B cell (primary cell): Measurements from ENCODE around the gene AP1S3. TPM values are rescaled to one million over a fixed set of nuclear protein-coding genes. Genes with fewer than 3 reads are reported as not detected.

ENCODE experiments used
- ATAC-seq: fragments of 200-7000 bp; cut with Tn5 transposase; one replicate; pipeline ENCODE4 v1.10.0; 2021; ENCODE audit warnings: low read depth, mild to moderate bottlenecking, moderate number of reproducible peaks, moderate library complexity
- CTCF ChIA-PET: fragments of 350-600 bp; sonication (Branson Sonifier 250); formaldehyde crosslinking; loops from one replicate; lab custom pipeline; 2021; ENCODE audit warnings: antibody characterized with exemption, inconsistent platforms; lab: Charles Lee
- POLR2A ChIA-PET: fragments of 350-600 bp; sonication (Branson Sonifier 250); formaldehyde crosslinking; loops from one replicate; lab custom pipeline; 2021; ENCODE audit warnings: antibody characterized with exemption; lab: Charles Lee
- DNase-seq: peaks from one replicate; pipeline ENCODE4 v3.0.0; 2013
- H2AFZ ChIP-seq: 2 replicates; pipeline ENCODE4 v1.6.1; 2012; ENCODE audit warnings: mild to moderate bottlenecking, low read depth, low read length; ENCODE audit not compliant: insufficient read depth, poor library complexity, severe bottlenecking
- H3K27ac ChIP-seq, 2 donors: 1 replicate in 1 of 2; 2 replicates in 1 of 2; pipeline ENCODE4 v1.5.1; 2012 to 2013; ENCODE audit warnings: low read length in 2 of 2, mild to moderate bottlenecking in 2 of 2, moderate library complexity in 1 of 2
- H3K27me3 ChIP-seq, 4 experiments: fragments of 200-600 bp in 1 of 4; sonication (generic) in 1 of 4; replicated peaks in 1 of 4; 1 replicate in 2 of 4; 2 replicates in 2 of 4; pipeline versions ENCODE4 v1.6.1 to v1.7.0; 2013 to 2016; ENCODE audit warnings: low read length in 3 of 4, mild to moderate bottlenecking in 2 of 4, mixed read lengths in 1 of 4, moderate library complexity in 1 of 4; ENCODE audit not compliant: insufficient read depth in 4 of 4, control insufficient read depth in 3 of 4; ENCODE audit errors: control extremely low read depth in 1 of 4
- H3K36me3 ChIP-seq, 2 experiments: replicated peaks in 1 of 2; 1 replicate in 1 of 2; 2 replicates in 1 of 2; pipeline versions ENCODE4 v1.6.1 to v1.7.1; 2013; ENCODE audit warnings: low read length in 1 of 2; ENCODE audit not compliant: insufficient read depth in 2 of 2, control insufficient read depth in 1 of 2; ENCODE audit errors: control extremely low read depth in 1 of 2, extremely low read depth in 1 of 2
- H3K4me1 ChIP-seq, 2 donors: fragments of 200-600 bp in 1 of 2; sonication (generic) in 1 of 2; 1 replicate in 1 of 2; 2 replicates in 1 of 2; pipeline versions ENCODE4 v1.5.1 to v1.6.1; 2013 to 2017; ENCODE audit warnings: low read length in 2 of 2; ENCODE audit not compliant: control insufficient read depth in 2 of 2, insufficient read depth in 2 of 2
- H3K4me2 ChIP-seq: replicated peaks from 2 replicates; pipeline ENCODE3; 2012; ENCODE audit warnings: mild to moderate bottlenecking, low read depth, low read length; ENCODE audit not compliant: poor library complexity, severe bottlenecking
- H3K4me3 ChIP-seq, 5 experiments: fragments of 200-600 bp in 1 of 5; sonication (generic) in 1 of 5; 1 replicate in 3 of 5; 2 replicates in 2 of 5; pipeline versions ENCODE4 v1.5.1 to v1.7.0; 2011 to 2016; ENCODE audit warnings: low read length in 4 of 5, mild to moderate bottlenecking in 4 of 5, low read depth in 2 of 5, control low read depth in 1 of 5, moderate library complexity in 1 of 5; ENCODE audit not compliant: insufficient read depth in 1 of 5; ENCODE audit errors: control extremely low read depth in 1 of 5, extremely low read depth in 1 of 5
- H3K79me2 ChIP-seq: fragments of 200-600 bp; sonication (generic); one replicate; pipeline ENCODE4 v1.6.0; 2016; ENCODE audit warnings: low read length; ENCODE audit not compliant: control insufficient read depth, insufficient read depth
- H3K9ac ChIP-seq: fragments of 200-600 bp; sonication (generic); 2 replicates; pipeline ENCODE4 v1.6.1; 2017; ENCODE audit warnings: mild to moderate bottlenecking, low read length, moderate library complexity
- H3K9me3 ChIP-seq, 3 donors: one replicate each; pipeline versions ENCODE4 v1.6.1 to v1.7.1; 2013; ENCODE audit warnings: low read length in 2 of 3; ENCODE audit not compliant: control insufficient read depth in 2 of 3, insufficient read depth in 1 of 3; ENCODE audit errors: control extremely low read depth in 1 of 3
- H4K20me1 ChIP-seq: 2 replicates; pipeline ENCODE4 v1.6.0; 2012; ENCODE audit warnings: mild to moderate bottlenecking, low read length; ENCODE audit not compliant: insufficient read depth, control insufficient read depth, poor library complexity, severe bottlenecking
- H3K27ac Mint-ChIP-seq: one replicate; pipeline ENCODE4 v1.8.0; 2021; ENCODE audit warnings: mixed read lengths
- H3K27me3 Mint-ChIP-seq: one replicate; pipeline ENCODE4 v1.8.0; 2021; ENCODE audit warnings: mixed read lengths
- H3K4me1 Mint-ChIP-seq: one replicate; pipeline ENCODE4 v1.8.0; 2021; ENCODE audit warnings: mixed read lengths
- H3K4me3 Mint-ChIP-seq: one replicate; pipeline ENCODE4 v1.8.0; 2021; ENCODE audit warnings: mixed read lengths
- H3K9me3 Mint-ChIP-seq: one replicate; pipeline ENCODE4 v1.8.0; 2022; ENCODE audit warnings: mixed read lengths; ENCODE audit not compliant: insufficient read depth
- EZH2 ChIP-seq: IDR thresholded peaks from 2 replicates; pipeline ENCODE4 v1.6.1; 2012; ENCODE audit warnings: borderline replicate concordance, low read depth, mild to moderate bottlenecking, moderate library complexity, low read length; ENCODE audit not compliant: insufficient read depth, poor library complexity, severe bottlenecking
- WGBS: methylation state at CpG from one replicate; pipeline ENCODE4 v1.1.5; 2013; ENCODE audit warnings: missing lambda C conversion rate; ENCODE audit not compliant: insufficient coverage; 5-methylcytosine and 5-hydroxymethylcytosine counted together
- intact Hi-C: fragments of 100-400 bp; cut with micrococcal nuclease; formaldehyde crosslinking; loops from one replicate; pipeline ENCODE4 v1.10.0; 2022
- polyA plus RNA-seq: library from polyadenylated mRNA; depleted of rRNA; stranded (reverse); fragments of >200 nt; gene quantifications from 2 replicates; pipeline ENCODE4 v1.2.3, GENCODE V29; 2012
- total RNA-seq, 2 donors: library from RNA; stranded (reverse); fragments of 120-200 nt in 1 of 2; gene quantifications; 1 replicate in 1 of 2; 2 replicates in 1 of 2; pipeline versions ENCODE4 v1.2.3 to v1.2.4, GENCODE V29; 2013 to 2022
- TF ChIP-seq, protein P1 (sequence below): fragments of 200-600 bp; IDR thresholded peaks from one replicate; pipeline ENCODE4 v1.8.0; 2022; ENCODE audit warnings: antibody characterized with exemption, mild to moderate bottlenecking

The AP1S3 gene
- total and polyA plus RNA-seq, 2 donors (not counting 1 experiment from before 2014, with no cell fraction given): 7.2 to 41.4 TPM

- ChIA-PET CTCF (interaction anchor here (0.5 to 1.4 kb wide), 3 partner anchors 37 to 570 kb away, joined by 3 to 4 read pairs (median 3); no protein-coding TSS in a partner anchor), POLR2A (no interaction called here)
- H3K4me3 ChIP-seq: no peak overlapping the region
- no peaks in the 10 kb centered on the region for H3K9me3 ChIP-seq
- H3K4me1 ChIP-seq: peaks cover 0 to 6% of the 10 kb centered on the region in 2 donors
- intact Hi-C loops: no loop called here
- WGBS: 76% methylated on average over 6 of the region's 8 CpGs
- H3K27me3 ChIP-seq: no peaks in the 10 kb centered on the region
- peaks cover 0 to 7% of the 10 kb centered on the region in 2 experiments for H3K36me3 ChIP-seq
- peaks cover 7% of the 10 kb centered on the region for H3K4me1 Mint-ChIP-seq
- DNase-seq: peak; percentile 34
- peak; percentile 63 for ATAC-seq
- H3K79me2 ChIP-seq: no peaks in the 10 kb centered on the region
- no peak overlapping the region for H2AFZ ChIP-seq
- H3K27me3 Mint-ChIP-seq: no peaks in the 10 kb centered on the region
- H3K9me3 Mint-ChIP-seq: no peaks in the 10 kb centered on the region
- H3K4me3 Mint-ChIP-seq: no peak overlapping the region
- H3K27ac ChIP-seq: no peak overlapping the region
- TF ChIP-seq, protein P1, sequence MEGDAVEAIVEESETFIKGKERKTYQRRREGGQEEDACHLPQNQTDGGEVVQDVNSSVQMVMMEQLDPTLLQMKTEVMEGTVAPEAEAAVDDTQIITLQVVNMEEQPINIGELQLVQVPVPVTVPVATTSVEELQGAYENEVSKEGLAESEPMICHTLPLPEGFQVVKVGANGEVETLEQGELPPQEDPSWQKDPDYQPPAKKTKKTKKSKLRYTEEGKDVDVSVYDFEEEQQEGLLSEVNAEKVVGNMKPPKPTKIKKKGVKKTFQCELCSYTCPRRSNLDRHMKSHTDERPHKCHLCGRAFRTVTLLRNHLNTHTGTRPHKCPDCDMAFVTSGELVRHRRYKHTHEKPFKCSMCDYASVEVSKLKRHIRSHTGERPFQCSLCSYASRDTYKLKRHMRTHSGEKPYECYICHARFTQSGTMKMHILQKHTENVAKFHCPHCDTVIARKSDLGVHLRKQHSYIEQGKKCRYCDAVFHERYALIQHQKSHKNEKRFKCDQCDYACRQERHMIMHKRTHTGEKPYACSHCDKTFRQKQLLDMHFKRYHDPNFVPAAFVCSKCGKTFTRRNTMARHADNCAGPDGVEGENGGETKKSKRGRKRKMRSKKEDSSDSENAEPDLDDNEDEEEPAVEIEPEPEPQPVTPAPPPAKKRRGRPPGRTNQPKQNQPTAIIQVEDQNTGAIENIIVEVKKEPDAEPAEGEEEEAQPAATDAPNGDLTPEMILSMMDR: no peak
- no peak for TF ChIP-seq EZH2
- H3K4me2 ChIP-seq: no peak overlapping the region
- peak overlapping the region; percentile 16 for H3K27ac Mint-ChIP-seq
- H4K20me1 ChIP-seq: no peaks in the 10 kb centered on the region
- no peak overlapping the region for H3K9ac ChIP-seq
Observed at GRCh38 chr2:223760838-223761502, 76.4 kb downstream of the AP1S3 start.
